Memory B cell (primary cell): ENCODE data around the gene MAMDC4.

Source experiments
- ATAC-seq: fragments of 150-1000 bp; cut with Tn5 transposase; 2 replicates; pipeline ENCODE4 v1.10.0; 2021; ENCODE audit warnings: low read depth, mild to moderate bottlenecking, moderate library complexity
- DNase-seq, 2 donors: peaks; one replicate each; pipeline ENCODE4 v3.0.0; 2022; ENCODE audit warnings: low spot score in 2 of 2
- H3K27ac Mint-ChIP-seq: one replicate; pipeline ENCODE4 v1.8.0; 2022; ENCODE audit warnings: mild to moderate bottlenecking, moderate library complexity, mixed read lengths
- H3K27me3 Mint-ChIP-seq: one replicate; pipeline ENCODE4 v1.8.0; 2022; ENCODE audit warnings: mixed read lengths
- H3K36me3 Mint-ChIP-seq: one replicate; pipeline ENCODE4 v1.8.0; 2022; ENCODE audit warnings: mild to moderate bottlenecking, mixed read lengths
- H3K4me1 Mint-ChIP-seq: one replicate; pipeline ENCODE4 v1.8.0; 2022; ENCODE audit warnings: mixed read lengths
- H3K4me3 Mint-ChIP-seq: one replicate; pipeline ENCODE4 v1.8.0; 2022; ENCODE audit warnings: mild to moderate bottlenecking, moderate library complexity, mixed read lengths
- H3K9me3 Mint-ChIP-seq: one replicate; pipeline ENCODE4 v1.8.0; 2022; ENCODE audit warnings: mixed read lengths

The MAMDC4 gene

DNA sequence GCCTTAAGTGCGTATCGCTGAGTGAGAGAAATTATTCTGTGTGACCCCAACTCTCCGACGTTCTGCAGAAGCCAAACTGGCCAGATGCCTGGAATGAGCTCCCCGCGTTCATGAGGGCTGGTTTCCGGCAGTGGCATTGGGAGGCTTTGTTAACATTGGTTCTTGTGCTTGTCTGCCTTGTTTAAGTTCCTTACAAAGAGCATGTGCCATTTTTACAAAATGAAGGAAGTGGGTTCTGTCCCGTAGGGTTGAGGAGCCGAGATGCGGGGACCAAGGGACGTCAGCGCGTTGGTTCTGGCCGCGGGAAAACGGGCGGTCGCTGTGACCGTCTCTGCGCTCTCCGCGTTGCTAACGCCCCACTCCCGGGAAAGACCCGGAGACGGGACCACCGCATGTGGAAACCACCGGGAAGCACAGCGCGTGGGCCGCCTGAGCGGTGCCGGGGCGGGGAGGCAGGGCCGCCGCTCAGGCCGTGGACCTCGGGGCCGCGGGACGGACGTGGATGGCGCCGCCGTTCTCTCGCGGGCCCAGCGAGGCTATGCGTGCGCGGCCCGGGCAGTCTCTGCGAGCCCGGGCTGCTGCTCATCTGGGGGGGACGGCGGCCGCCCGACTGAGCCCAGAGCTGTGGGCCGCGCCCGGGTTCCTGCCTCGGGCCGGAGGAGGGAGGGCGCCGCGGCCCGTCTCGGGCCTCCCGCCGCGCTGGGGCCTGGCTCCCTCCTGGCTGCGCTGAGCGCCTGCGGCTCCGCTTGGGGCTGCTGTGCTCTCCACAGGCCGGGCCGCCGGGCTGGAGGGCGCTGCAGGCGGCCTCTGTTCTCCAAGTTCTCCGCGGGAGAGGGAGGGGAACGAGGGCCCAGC, 30.9 kb upstream of the MAMDC4 start:
- H3K36me3 Mint-ChIP-seq = peaks cover 7% of the 10 kb centered on the region
- H3K27ac Mint-ChIP-seq = no peak overlapping the region
- no peaks in the 10 kb centered on the region for H3K27me3 Mint-ChIP-seq
- peaks cover 7% of the 10 kb centered on the region for H3K4me1 Mint-ChIP-seq
- H3K4me3 Mint-ChIP-seq = peak overlapping the region; percentile 34
- no peak for ATAC-seq
- no peak for DNase-seq
- no peaks in the 10 kb centered on the region for H3K9me3 Mint-ChIP-seq

DNA sequence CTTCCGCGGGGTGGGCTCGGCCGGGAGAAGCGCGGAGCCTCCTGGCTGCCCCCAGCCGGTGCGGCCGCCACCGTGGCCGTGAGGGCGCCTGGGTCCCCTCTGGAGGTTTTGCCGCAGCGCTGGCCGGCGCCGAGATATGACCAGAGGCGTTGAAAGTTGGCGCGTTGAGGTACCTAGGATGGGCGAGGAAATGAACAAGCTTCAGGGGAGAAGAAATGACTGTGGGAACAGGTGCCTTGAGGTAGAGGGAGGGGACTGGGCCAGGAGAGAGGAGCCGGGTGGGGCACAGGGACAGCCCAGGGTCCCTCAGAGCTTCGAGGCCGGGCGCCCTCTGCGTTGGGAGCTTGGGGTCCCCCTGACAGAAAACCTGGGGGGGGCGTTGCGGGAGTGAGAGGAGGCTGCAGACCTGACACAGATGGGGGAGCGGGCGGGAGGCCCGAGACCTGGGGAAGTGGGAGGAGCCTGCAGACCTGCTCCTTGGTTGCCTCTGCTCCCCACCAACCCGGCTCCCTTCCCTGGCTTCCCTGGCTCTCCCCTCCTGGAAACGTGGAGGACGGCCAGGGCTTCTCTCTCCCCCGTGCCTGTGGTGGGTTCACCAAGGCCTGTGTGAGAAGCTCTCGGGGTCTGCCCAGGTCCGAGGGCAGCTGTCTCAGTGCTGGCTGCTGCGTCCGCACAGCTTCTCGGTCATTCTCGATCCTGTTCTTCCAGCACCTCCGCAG, 30.2 kb upstream of the MAMDC4 start:
- ATAC-seq = no peak
- Mint-ChIP-seq H3K9me3 (no peaks in the 10 kb centered on the region), H3K36me3 (peaks cover 5% of the 10 kb centered on the region), H3K27me3 (no peaks in the 10 kb centered on the region), H3K27ac (no peak overlapping the region), H3K4me3 (no peak overlapping the region), H3K4me1 (peaks cover 7% of the 10 kb centered on the region)
- DNase-seq = no peak

GRCh38 chr9:136823136-136824046, 28.8 kb upstream of the MAMDC4 start:
- no peak for ATAC-seq

GRCh38 chr9:136824496-136825225, 27.5 kb upstream of the MAMDC4 start:
- H3K27ac Mint-ChIP-seq = no peak overlapping the region
- DNase-seq = no peak
- H3K4me3 Mint-ChIP-seq = no peak overlapping the region
- no peak for ATAC-seq
- H3K27me3 Mint-ChIP-seq = no peaks in the 10 kb centered on the region
- peaks cover 5% of the 10 kb centered on the region for H3K4me1 Mint-ChIP-seq
- peaks cover 2% of the 10 kb centered on the region for H3K36me3 Mint-ChIP-seq
- H3K9me3 Mint-ChIP-seq = no peaks in the 10 kb centered on the region

More at GRCh38 chr9:136823136-136824046, 28.8 kb upstream of the MAMDC4 start:
- Mint-ChIP-seq H3K27ac (no peak overlapping the region), H3K36me3 (peaks cover 4% of the 10 kb centered on the region), H3K4me1 (peaks cover 7% of the 10 kb centered on the region), H3K27me3 (no peaks in the 10 kb centered on the region), H3K4me3 (no peak overlapping the region), H3K9me3 (no peaks in the 10 kb centered on the region)
- no peak for DNase-seq

DNA sequence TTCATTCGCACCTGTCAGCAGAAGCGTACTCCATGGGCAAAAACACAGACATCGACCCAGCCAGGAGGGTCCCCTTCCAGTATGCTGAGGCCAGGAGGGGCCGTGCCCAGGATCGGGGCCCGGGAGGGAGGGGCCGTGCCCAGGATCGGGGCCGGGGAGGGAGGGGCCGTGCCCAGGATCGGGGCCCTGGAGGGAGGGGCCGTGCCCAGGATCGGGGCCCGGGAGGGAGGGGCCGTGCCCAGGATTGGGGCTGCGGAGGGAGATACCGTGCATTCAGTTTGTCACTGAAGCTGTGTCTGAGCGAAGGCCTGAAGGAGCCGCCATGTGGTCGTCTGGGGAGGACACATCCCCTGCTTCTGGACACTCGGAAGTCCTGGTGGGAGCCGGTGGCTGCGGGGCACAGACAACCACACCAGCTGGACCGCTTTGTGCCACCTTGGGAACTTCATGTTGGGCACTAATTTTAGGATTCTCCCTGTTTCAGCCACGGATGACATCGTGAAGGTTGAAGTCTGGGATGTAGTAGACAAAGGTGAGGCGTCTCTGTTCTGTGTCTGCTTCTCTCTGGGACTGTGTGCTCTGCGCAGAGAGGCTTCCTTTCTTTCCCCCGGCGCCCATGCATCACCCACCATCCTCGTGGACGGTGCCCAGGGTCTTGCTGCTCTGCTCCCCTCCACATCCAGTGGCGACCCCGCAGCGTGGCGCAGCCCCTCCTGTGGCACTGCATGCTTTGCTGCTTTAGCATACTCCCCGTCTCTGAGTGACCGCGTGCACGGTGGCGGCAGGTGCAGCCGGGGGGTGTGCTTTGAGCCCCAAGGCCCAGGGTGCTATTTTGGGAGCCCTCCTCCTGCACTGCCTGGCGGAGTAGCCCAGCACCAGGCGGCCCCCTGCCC, 26.6 kb upstream of the MAMDC4 start:
- no peak for DNase-seq
- no peaks in the 10 kb centered on the region for H3K9me3 Mint-ChIP-seq

GRCh38 chr9:136826188-136826541, 26.0 kb upstream of the MAMDC4 start:
- H3K27me3 Mint-ChIP-seq = no peaks in the 10 kb centered on the region
- H3K4me3 Mint-ChIP-seq = no peak overlapping the region
- no peak for ATAC-seq
- H3K9me3 Mint-ChIP-seq = no peaks in the 10 kb centered on the region
- no peak overlapping the region for H3K27ac Mint-ChIP-seq
- H3K36me3 Mint-ChIP-seq = peaks cover 4% of the 10 kb centered on the region
- H3K4me1 Mint-ChIP-seq = peaks cover 2% of the 10 kb centered on the region
- no peak for DNase-seq

More for the DNA sequence above, 26.6 kb upstream of the MAMDC4 start:
- no peaks in the 10 kb centered on the region for H3K27me3 Mint-ChIP-seq
- H3K4me3 Mint-ChIP-seq = no peak overlapping the region
- no peak for ATAC-seq
- H3K36me3 Mint-ChIP-seq = peaks cover 2% of the 10 kb centered on the region
- H3K4me1 Mint-ChIP-seq = peaks cover 5% of the 10 kb centered on the region
- H3K27ac Mint-ChIP-seq = no peak overlapping the region

DNA sequence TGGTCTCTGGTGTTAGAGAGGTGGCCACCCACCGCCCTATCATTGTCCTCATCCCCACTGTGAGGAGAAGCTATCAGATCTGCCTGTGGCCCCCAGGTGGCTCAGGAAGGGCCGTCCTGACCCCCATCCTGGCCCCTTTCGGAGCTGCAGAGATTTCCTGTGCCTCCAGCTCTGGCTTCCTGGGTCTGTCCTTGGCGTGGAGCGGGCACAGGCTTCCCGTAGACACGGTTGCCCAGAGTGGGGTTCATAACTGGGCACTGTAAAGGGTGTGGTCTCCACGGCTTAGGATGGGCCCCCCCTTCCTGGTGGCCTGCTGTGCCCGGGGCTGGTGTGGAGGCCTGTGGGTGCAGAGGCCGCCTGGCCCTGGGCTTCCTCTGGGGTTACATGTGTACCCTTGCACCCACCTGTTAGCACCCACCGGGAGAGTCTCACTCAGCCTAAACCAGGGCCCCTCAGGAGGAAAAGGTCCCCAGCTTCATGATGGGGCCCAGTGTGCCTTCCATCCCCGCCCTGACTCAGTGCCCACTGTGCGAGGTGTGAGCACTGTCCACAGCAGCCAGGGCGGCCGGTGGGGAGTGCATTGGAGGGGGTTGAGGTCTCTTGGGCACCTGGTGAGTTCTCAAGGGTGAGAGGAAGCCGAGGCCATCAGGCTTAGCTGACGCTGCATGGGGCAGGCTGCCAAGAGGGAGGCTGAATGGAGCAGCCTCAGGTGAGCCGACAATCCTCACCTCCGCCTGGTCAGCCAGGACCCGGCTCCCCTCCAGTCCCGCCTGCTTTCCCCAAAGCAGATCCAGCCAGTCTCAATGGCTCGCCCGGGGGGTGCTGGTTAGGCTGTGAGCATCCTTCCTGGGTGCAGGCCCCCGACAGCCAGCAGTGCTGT, 25.2 kb upstream of the MAMDC4 start:
- H3K4me1 Mint-ChIP-seq = no peaks in the 10 kb centered on the region

GRCh38 chr9:136827794-136828473, 24.2 kb upstream of the MAMDC4 start:
- Mint-ChIP-seq H3K36me3 (peaks cover 5% of the 10 kb centered on the region), H3K27ac (no peak overlapping the region), H3K4me1 (no peaks in the 10 kb centered on the region), H3K9me3 (no peaks in the 10 kb centered on the region), H3K27me3 (no peaks in the 10 kb centered on the region), H3K4me3 (no peak overlapping the region)
- ATAC-seq = no peak
- DNase-seq = no peak

More for the DNA sequence above, 25.2 kb upstream of the MAMDC4 start:
- no peak overlapping the region for H3K4me3 Mint-ChIP-seq
- DNase-seq (no peak), ATAC-seq (no peak)
- H3K27ac Mint-ChIP-seq = no peak overlapping the region
- H3K36me3 Mint-ChIP-seq = peaks cover 4% of the 10 kb centered on the region
- no peaks in the 10 kb centered on the region for H3K9me3 Mint-ChIP-seq
- no peaks in the 10 kb centered on the region for H3K27me3 Mint-ChIP-seq

- Mint-ChIP-seq H3K4me1 (no peaks in the 10 kb centered on the region), H3K36me3 (peaks cover 3% of the 10 kb centered on the region), H3K27me3 (no peaks in the 10 kb centered on the region), H3K4me3 (no peak overlapping the region), H3K27ac (no peak overlapping the region), H3K9me3 (no peaks in the 10 kb centered on the region)
- DNase-seq = no peak
- ATAC-seq = no peak
Observed at GRCh38 chr9:136828474-136829140, 23.5 kb upstream of the MAMDC4 start.

DNA sequence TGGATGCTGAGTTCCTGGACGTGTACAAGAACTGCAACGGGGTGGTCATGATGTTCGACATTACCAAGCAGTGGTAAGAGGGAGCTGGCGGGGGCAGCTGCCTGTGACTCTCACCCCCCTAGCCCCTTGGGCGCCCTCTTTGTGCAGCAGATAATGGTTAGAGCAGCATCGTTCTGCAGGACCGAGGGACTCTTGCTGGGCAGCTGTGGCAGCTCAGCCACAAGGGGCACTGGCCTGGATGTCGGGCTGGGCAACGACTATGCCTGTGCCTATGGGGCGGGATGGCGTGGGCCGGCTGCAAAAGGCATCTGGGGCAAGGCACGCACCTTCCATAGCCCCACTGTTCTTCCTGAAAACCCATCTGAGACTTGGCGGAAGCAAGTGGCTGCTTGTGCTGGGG, 22.7 kb upstream of the MAMDC4 start:
- no peak overlapping the region for H3K4me3 Mint-ChIP-seq
- H3K27me3 Mint-ChIP-seq = no peaks in the 10 kb centered on the region
- H3K4me1 Mint-ChIP-seq = no peaks in the 10 kb centered on the region
- ATAC-seq (no peak), DNase-seq (no peak)
- no peaks in the 10 kb centered on the region for H3K9me3 Mint-ChIP-seq
- no peak overlapping the region for H3K27ac Mint-ChIP-seq
- peaks cover 3% of the 10 kb centered on the region for H3K36me3 Mint-ChIP-seq
